Activated B cell treated with CpG ODN at 0.5 μM for 24 hours (primary cell): Measurements from ENCODE around the gene ANXA4. TPM values are rescaled to one million over a fixed set of nuclear protein-coding genes. Genes with fewer than 3 reads are reported as not detected.

Source experiments
- ATAC-seq: fragments of 200-7000 bp; cut with Tn5 transposase; one replicate; pipeline ENCODE4 v1.10.0; 2021; ENCODE audit warnings: low read depth, mild to moderate bottlenecking, moderate library complexity
- CTCF ChIA-PET: fragments of 350-600 bp; sonication (Branson Sonifier 250); formaldehyde crosslinking; loops from one replicate; lab custom pipeline; 2021; ENCODE audit warnings: antibody characterized with exemption; lab: Charles Lee
- POLR2A ChIA-PET: fragments of 350-600 bp; sonication (Branson Sonifier 250); formaldehyde crosslinking; loops from one replicate; lab custom pipeline; 2021; ENCODE audit warnings: antibody characterized with exemption; lab: Charles Lee
- DNase-seq: peaks from one replicate; pipeline ENCODE4 v3.0.0; 2022
- H3K27ac Mint-ChIP-seq: one replicate; pipeline ENCODE4 v1.8.0; 2020; ENCODE audit warnings: mixed read lengths
- H3K27me3 Mint-ChIP-seq: one replicate; pipeline ENCODE4 v1.8.0; 2021; ENCODE audit warnings: mixed read lengths
- H3K36me3 Mint-ChIP-seq: one replicate; pipeline ENCODE4 v1.8.0; 2021; ENCODE audit warnings: low read depth, mixed read lengths
- H3K4me1 Mint-ChIP-seq: one replicate; pipeline ENCODE4 v1.8.0; 2021; ENCODE audit warnings: mixed read lengths
- H3K4me3 Mint-ChIP-seq: one replicate; pipeline ENCODE4 v1.8.0; 2020; ENCODE audit warnings: mild to moderate bottlenecking, mixed read lengths
- H3K9me3 Mint-ChIP-seq: one replicate; pipeline ENCODE4 v1.8.0; 2020; ENCODE audit warnings: mixed read lengths
- intact Hi-C: fragments of 100-400 bp; cut with micrococcal nuclease; formaldehyde crosslinking; loops from one replicate; pipeline ENCODE4 v1.15.1; 2024
- total RNA-seq: library from RNA; stranded (reverse); gene quantifications from 2 replicates; pipeline ENCODE4 v1.2.3, GENCODE V29; 2022
- TF ChIP-seq, protein P1 (sequence below): fragments of 200-600 bp; IDR thresholded peaks from one replicate; pipeline ENCODE4 v1.8.0; 2022; ENCODE audit warnings: antibody characterized with exemption, mild to moderate bottlenecking

Gene ANXA4
- total RNA-seq = 32.0 and 35.4 TPM in 2 replicates

DNA sequence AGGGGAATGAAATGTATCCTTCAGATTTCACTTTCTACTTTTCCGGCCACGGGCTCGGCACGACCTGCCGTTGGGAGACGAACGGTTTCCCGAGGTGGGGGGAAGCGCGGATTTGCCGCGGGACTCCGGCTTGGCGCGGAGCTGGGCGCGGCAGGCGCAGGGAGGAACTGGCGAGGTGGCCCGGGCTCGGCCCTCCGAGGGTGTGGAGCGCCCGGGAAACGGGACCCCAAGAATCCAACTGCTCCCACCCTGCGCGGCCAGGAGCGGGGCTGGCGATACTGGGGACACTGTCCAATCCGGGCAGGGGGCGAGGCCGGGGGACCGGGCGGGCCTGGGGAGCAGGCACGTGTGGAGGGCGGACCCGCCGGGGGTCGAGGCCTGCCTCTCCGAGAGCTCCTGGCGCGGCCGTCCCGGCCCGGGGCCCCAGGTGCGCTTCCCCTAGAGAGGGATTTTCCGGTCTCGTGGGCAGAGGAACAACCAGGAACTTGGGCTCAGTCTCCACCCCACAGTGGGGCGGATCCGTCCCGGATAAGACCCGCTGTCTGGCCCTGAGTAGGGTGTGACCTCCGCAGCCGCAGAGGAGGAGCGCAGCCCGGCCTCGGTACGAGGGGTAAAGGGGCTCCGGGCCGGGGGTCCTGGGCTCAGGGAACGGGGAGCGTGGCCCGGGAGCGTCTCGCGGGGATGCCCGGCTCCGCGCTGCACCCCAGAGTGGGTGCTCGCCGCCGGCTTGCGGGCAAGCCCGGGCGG is at the start of gene ANXA4:
Gene ANXA4 (plus strand): TSS at position 560 of the 747 bp plus-strand sequence. CDS start 39,432 bp downstream, outside the sequence.
- TF ChIP-seq, protein P1, sequence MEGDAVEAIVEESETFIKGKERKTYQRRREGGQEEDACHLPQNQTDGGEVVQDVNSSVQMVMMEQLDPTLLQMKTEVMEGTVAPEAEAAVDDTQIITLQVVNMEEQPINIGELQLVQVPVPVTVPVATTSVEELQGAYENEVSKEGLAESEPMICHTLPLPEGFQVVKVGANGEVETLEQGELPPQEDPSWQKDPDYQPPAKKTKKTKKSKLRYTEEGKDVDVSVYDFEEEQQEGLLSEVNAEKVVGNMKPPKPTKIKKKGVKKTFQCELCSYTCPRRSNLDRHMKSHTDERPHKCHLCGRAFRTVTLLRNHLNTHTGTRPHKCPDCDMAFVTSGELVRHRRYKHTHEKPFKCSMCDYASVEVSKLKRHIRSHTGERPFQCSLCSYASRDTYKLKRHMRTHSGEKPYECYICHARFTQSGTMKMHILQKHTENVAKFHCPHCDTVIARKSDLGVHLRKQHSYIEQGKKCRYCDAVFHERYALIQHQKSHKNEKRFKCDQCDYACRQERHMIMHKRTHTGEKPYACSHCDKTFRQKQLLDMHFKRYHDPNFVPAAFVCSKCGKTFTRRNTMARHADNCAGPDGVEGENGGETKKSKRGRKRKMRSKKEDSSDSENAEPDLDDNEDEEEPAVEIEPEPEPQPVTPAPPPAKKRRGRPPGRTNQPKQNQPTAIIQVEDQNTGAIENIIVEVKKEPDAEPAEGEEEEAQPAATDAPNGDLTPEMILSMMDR = no peak
- intact Hi-C loops = loop anchor here (1.0 to 2.0 kb wide), 4 partner anchors 17 to 76 kb away; no protein-coding TSS in a partner anchor

DNA sequence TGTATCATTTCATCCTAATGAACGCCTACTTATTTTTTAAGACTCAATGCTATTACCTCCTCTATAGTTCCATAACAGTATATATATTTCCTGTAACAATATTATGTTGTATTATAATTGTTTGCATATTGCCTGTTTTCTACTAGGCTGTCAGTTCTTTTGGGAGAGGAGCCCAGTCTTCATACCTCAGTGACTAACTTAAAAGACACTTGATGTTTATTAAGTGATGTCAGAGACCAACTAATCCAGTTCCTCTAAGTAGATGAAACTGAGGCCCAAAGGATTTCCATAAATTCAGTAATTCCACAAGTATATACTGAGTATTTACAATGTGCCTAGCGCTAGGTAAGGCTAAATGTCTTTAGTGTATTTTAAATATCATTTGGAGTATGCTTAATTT is 49.5 kb upstream of the ANXA4 start:
- ChIA-PET POLR2A (no interaction called here), CTCF (no interaction called here)
- no peaks in the 10 kb centered on the region for H3K9me3 Mint-ChIP-seq
- TF ChIP-seq, protein P1 = no peak
- peaks cover 28% of the 10 kb centered on the region for H3K4me1 Mint-ChIP-seq
- intact Hi-C loops = loop anchor here (2.0 kb wide), 1 partner anchor 22 kb away; no protein-coding TSS in a partner anchor
- peaks cover 48% of the 10 kb centered on the region for H3K27me3 Mint-ChIP-seq
- no peak overlapping the region for H3K4me3 Mint-ChIP-seq
- no peak overlapping the region for H3K27ac Mint-ChIP-seq
- ATAC-seq (no peak), DNase-seq (no peak)
- H3K36me3 Mint-ChIP-seq = no peaks in the 10 kb centered on the region

More for the DNA sequence above, at the start of gene ANXA4:
- POLR2A ChIA-PET = interaction anchor here (0.6 to 2.0 kb wide), 11 partner anchors 8 to 449 kb away, joined by 3 to 16 read pairs (median 5); partner anchors contain the start of gene MXD1
- H3K27me3 Mint-ChIP-seq = no peaks in the 10 kb centered on the region
- ATAC-seq (peak; percentile 85), DNase-seq (peak; percentile 64)
- peak within 1 kb of the TSS; percentile 95 for H3K4me3 Mint-ChIP-seq
- peaks cover 4% of the 10 kb centered on the region for H3K36me3 Mint-ChIP-seq
- no peaks in the 10 kb centered on the region for H3K9me3 Mint-ChIP-seq
- peaks cover 38% of the 10 kb centered on the region for H3K4me1 Mint-ChIP-seq
- CTCF ChIA-PET = interaction anchor here (1.1 to 5.4 kb wide), 3 partner anchors 16 to 75 kb away, joined by 3 to 38 read pairs (median 21); no protein-coding TSS in a partner anchor
- H3K27ac Mint-ChIP-seq = peak within 1 kb of the TSS; percentile 89

DNA sequence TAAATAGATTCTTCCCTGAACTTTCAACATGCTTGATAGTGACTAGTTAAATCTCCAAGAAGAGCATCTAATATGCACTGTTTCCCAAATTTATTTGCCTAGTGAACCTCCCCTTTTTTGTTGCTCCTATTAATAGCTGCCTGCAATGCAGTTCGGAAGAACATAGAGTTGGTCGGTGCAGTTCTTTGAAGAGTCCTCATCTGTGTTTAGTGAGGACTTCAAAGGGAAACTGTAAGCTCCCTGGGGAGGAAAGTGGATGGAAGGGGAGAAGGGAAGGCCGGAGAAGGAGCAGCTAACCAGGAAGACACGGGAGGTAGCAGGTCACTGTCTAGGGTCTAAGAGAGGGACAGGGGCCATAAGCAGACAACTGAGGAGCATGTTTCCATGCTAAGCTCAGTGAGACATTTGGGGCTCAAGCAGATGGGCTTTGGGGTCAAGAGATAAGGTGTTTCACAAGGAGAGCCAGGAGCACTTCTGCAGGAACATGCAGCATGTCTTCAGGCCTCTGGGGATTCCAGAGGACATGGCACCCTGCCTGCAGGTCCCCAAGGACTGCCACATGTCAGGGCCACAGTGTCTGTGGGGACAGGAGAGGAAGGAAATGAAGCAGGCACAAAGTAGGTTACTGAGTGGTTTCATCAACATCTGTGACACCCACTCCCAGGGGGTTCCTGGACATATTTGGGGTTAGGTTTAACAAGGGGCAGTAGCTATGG is 48.7 kb upstream of the ANXA4 start:
- Mint-ChIP-seq H3K36me3 (no peaks in the 10 kb centered on the region), H3K27me3 (peaks cover 41% of the 10 kb centered on the region), H3K9me3 (no peaks in the 10 kb centered on the region), H3K27ac (peak overlapping the region; percentile 57), H3K4me3 (peak overlapping the region; percentile 33), H3K4me1 (peaks cover 28% of the 10 kb centered on the region)
- DNase-seq (peak; percentile 54), ATAC-seq (peak; percentile 94)
- intact Hi-C loops = loop anchor here (1.0 to 2.0 kb wide), 2 partner anchors 22 to 45 kb away; no protein-coding TSS in a partner anchor
- TF ChIP-seq, protein P1 = no peak
- CTCF ChIA-PET = interaction anchor here (0.6 kb wide), 2 partner anchors 21 to 82 kb away, joined by 3 read pairs; no protein-coding TSS in a partner anchor
- POLR2A ChIA-PET = interaction anchor here (0.5 to 1.3 kb wide), 5 partner anchors 43 to 1228 kb away, joined by 3 to 12 read pairs (median 3); partner anchors contain the start of genes AAK1 and GFPT1

DNA sequence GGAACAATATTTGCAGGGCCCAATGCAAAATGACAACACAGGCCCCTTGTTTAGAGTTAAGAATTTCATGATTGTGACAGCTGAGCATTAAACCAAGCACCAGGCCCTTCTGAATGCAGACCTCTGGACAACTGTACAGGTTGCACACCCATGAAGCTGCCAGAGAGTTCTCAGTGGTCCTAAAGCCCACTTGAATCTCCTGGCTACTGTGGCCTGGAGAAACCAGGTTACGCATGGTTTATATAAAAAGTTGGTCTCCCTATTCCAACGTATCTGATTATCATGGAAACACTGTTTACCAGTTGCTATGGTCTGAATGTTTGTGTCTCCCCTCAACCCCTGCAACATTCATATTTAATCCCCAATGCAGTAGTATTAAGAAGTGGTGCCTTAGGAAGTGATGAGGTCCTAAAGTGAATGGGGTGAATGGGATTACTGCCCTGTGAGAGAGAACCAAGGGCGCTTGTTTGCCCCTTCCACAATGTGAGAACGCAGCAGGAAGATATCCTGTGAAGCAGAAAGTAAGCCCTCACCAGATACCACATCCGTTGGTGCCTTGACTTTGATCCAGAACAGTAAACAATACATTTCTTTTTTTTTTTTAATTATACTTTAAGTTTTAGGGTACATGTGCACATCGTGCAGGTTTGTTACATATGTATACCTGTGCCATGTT is 48.0 kb upstream of the ANXA4 start:
- peaks cover 28% of the 10 kb centered on the region for H3K4me1 Mint-ChIP-seq
- intact Hi-C loops = loop anchor here (1.0 to 2.0 kb wide), 2 partner anchors 21 to 46 kb away; no protein-coding TSS in a partner anchor
- H3K27me3 Mint-ChIP-seq = peaks cover 42% of the 10 kb centered on the region
- ATAC-seq (peak; percentile 14), DNase-seq (no peak)
- H3K4me3 Mint-ChIP-seq = peak overlapping the region; percentile 33
- no peaks in the 10 kb centered on the region for H3K9me3 Mint-ChIP-seq
- ChIA-PET CTCF (interaction anchor here (0.6 kb wide), 1 partner anchor 82 kb away, joined by 3 read pairs; no protein-coding TSS in a partner anchor), POLR2A (interaction anchor here (0.5 to 1.3 kb wide), 5 partner anchors 44 to 1214 kb away, joined by 3 to 5 read pairs (median 3); partner anchors contain the start of genes AAK1 and GFPT1)
- H3K27ac Mint-ChIP-seq = peak overlapping the region; percentile 39
- TF ChIP-seq, protein P1 = no peak
- H3K36me3 Mint-ChIP-seq = no peaks in the 10 kb centered on the region
